ENCODE results near the gene ST6GALNAC5. TPM values are rescaled to one million over a fixed set of nuclear protein-coding genes. Genes with fewer than 3 reads are reported as not detected.

ST6GALNAC5 gene
- total RNA-seq, 4 donors from 2014 or later, result 5.3 to 8.7 (median 8.2) TPM

DNA sequence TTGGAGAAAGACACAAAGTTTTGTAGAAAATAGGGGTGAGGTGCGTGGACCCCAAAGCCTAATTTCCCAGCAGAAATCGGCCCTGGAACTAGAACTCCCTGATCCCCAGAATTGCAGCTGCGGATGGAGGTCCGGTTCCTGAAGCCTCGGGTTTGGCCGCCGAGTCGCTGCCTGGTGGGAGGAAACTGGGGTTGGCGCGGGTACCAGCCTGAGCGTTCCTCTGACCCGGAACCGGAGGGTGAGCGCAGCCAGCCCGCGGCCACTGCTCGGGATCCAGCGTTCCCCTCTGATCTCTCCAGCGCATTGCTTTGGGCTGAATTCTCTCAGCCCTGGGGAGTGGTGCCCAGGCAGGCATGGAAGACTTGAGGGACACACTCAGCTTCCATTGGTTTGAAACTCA is 1.6 kb downstream of the ST6GALNAC5 start:
- no peaks in the 10 kb centered on the region for H3K9me3 ChIP-seq
- TF ChIP-seq POLR2AphosphoS5 (IDR thresholded peaks at IDR 0.05) (no peak), POLR2A (IDR thresholded peaks at IDR 0.05; ENCODE audit: low read depth) (no peak), EP300 (IDR thresholded peaks at IDR 0.05) (no peak)
- TF ChIP-seq, protein P1, sequence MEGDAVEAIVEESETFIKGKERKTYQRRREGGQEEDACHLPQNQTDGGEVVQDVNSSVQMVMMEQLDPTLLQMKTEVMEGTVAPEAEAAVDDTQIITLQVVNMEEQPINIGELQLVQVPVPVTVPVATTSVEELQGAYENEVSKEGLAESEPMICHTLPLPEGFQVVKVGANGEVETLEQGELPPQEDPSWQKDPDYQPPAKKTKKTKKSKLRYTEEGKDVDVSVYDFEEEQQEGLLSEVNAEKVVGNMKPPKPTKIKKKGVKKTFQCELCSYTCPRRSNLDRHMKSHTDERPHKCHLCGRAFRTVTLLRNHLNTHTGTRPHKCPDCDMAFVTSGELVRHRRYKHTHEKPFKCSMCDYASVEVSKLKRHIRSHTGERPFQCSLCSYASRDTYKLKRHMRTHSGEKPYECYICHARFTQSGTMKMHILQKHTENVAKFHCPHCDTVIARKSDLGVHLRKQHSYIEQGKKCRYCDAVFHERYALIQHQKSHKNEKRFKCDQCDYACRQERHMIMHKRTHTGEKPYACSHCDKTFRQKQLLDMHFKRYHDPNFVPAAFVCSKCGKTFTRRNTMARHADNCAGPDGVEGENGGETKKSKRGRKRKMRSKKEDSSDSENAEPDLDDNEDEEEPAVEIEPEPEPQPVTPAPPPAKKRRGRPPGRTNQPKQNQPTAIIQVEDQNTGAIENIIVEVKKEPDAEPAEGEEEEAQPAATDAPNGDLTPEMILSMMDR (IDR thresholded peaks at IDR 0.05), result no peak
- peaks cover 19 to 23% (median 21%) of the 10 kb centered on the region in 4 donors for H3K4me1 ChIP-seq
- DNase-seq (ENCODE audit: extremely low spot score), result no peak
- H3K27me3 ChIP-seq, result peaks cover 3 to 51% (median 29%) of the 10 kb centered on the region in 4 donors
- H3K4me3 ChIP-seq, result peak overlapping the region; percentile 49 to 58 (median 50)
- peak overlapping the region in 1 of 4 donors; percentile 36 for H3K27ac ChIP-seq (replicated peaks in 1 of 4)
- H3K36me3 ChIP-seq, result no peaks in the 10 kb centered on the region
- WGBS, result 7% methylated on average over 2 of the region's 19 CpGs
- intact Hi-C loops (cut with DNase I), result no loop called here

DNA sequence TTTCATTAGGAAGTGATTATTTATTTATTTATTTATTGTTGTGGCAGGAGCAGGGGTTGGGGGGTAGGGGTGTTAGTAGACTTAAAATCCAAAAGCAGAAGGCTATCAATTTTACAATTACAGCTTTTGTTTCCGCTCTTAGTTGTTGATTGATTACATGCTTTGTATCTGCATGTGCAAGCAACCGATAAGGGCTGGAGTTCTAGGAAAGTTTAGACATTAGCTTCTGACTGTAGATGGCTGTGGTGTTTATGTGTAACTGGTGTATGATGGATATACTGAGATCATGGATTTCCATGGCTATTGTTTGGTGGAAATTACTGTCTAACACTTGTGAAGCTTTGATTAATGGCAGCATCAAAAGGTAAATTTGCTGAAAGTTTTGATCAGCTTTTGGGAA is 2.8 kb downstream of the ST6GALNAC5 start:
- H3K36me3 ChIP-seq, result no peaks in the 10 kb centered on the region
- DNase-seq (ENCODE audit: extremely low spot score), result no peak
- TF ChIP-seq POLR2AphosphoS5 (IDR thresholded peaks at IDR 0.05), result no peak
- TF ChIP-seq, protein P1 (IDR thresholded peaks at IDR 0.05), result no peak
- no peak for TF ChIP-seq EP300 (IDR thresholded peaks at IDR 0.05)
- no peak for TF ChIP-seq POLR2A (IDR thresholded peaks at IDR 0.05; ENCODE audit: low read depth)
- peaks cover 3 to 40% (median 27%) of the 10 kb centered on the region in 4 donors for H3K27me3 ChIP-seq
- H3K9me3 ChIP-seq, result no peaks in the 10 kb centered on the region
- WGBS, result 69% methylated on average over 2 of the region's 2 CpGs
- H3K27ac ChIP-seq (replicated peaks in 1 of 4), result no peak overlapping the region
- intact Hi-C loops (cut with DNase I), result no loop called here
- no peak overlapping the region for H3K4me3 ChIP-seq
- peaks cover 19 to 23% (median 21%) of the 10 kb centered on the region in 4 donors for H3K4me1 ChIP-seq

DNA sequence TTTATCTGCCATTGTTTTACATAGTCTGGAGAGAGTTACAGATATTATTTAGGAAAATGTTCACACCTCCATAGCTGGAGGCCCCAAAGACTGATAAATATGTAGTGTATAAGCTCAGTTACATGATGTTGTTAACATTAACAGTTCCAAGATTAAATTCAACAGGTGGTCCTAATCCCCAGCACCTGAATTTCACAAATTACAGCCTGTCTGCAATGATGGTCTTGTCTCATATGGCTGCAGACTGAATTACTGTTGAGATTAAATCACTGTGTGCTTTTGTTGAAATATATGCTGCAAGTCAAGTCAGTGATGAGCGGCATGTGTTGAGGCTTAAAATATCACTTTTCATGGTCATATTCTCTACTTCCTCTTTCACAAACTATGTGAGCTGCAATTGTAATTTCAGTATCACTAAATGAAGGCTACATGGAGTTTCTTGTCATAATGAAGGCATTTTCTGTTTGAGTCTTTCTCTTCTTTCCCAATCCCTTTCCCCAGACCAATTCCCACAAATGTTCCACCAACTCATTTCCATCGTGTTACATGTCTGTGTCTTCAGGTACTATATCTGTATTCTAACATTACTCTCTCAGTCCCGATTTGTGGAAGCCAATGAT is 4.2 kb downstream of the ST6GALNAC5 start:
- Histone ChIP-seq H3K4me1 (peaks cover 19 to 23% (median 21%) of the 10 kb centered on the region in 4 donors), H3K27ac (replicated peaks in 1 of 4) (no peak overlapping the region), H3K9me3 (no peaks in the 10 kb centered on the region), H3K36me3 (no peaks in the 10 kb centered on the region), H3K4me3 (no peak overlapping the region), H3K27me3 (peaks cover 3 to 26% (median 20%) of the 10 kb centered on the region in 4 donors)
- WGBS, result 66% methylated on average over 3 of the region's 3 CpGs
- TF ChIP-seq EP300 (IDR thresholded peaks at IDR 0.05) (no peak), POLR2A (IDR thresholded peaks at IDR 0.05; ENCODE audit: low read depth) (no peak), POLR2AphosphoS5 (IDR thresholded peaks at IDR 0.05) (no peak)
- TF ChIP-seq, protein P1 (IDR thresholded peaks at IDR 0.05), result no peak
- no peak for DNase-seq (ENCODE audit: extremely low spot score)
- intact Hi-C loops (cut with DNase I), result no loop called here

DNA sequence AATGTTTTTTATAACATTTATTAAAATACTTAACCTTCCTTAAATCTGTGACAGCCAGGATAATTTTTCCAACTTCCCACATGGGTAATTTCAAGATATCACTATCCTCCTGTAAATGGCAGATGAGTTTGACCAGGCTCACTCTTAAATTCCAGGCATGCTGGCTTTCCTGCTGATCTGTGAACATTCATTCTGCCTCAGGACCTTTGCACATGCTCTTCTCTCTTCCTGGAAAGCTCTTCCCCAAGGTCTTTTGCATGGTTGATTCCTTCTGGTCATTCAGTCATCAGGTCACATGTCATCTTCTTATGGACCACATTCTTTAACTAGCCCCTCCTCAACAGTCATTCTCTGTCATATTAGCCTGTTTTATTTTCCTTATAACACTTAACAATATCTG is 5.7 kb downstream of the ST6GALNAC5 start:
- no peaks in the 10 kb centered on the region for H3K9me3 ChIP-seq
- intact Hi-C loops (cut with DNase I), result no loop called here
- peaks cover 3 to 15% (median 12%) of the 10 kb centered on the region in 4 donors for H3K27me3 ChIP-seq
- no peak overlapping the region for H3K4me3 ChIP-seq
- no peak overlapping the region for H3K27ac ChIP-seq (replicated peaks in 1 of 4)
- DNase-seq (ENCODE audit: extremely low spot score), result no peak
- no peak for TF ChIP-seq EP300 (IDR thresholded peaks at IDR 0.05)
- TF ChIP-seq, protein P1 (IDR thresholded peaks at IDR 0.05), result no peak
- TF ChIP-seq POLR2AphosphoS5 (IDR thresholded peaks at IDR 0.05), result no peak
- TF ChIP-seq POLR2A (IDR thresholded peaks at IDR 0.05; ENCODE audit: low read depth), result no peak
- peaks cover 10 to 13% (median 11%) of the 10 kb centered on the region in 4 donors for H3K4me1 ChIP-seq
- no peaks in the 10 kb centered on the region for H3K36me3 ChIP-seq

Data from esophagus muscularis mucosa (tissue), 4 donors.